Heart right ventricle (tissue), 16 donors: ENCODE data around the gene CADM4. TPM values are rescaled to one million over a fixed set of nuclear protein-coding genes. Genes with fewer than 3 reads are reported as not detected.
A peak's percentile ranks its signal among the peaks of the same experiment; 100 is the strongest.
"Not testable (repeated sequence)": the region's sequence is repeated elsewhere in the genome, so short reads cannot be mapped to it uniquely, and the experiment has no call there.

Experiments
- ATAC-seq, 8 donors: fragments of 200-7000 bp; cut with Tn5 transposase; one replicate each; pipeline ENCODE4 v1.9.1; 2020; ENCODE audit warnings: mild to moderate bottlenecking in 8 of 8, moderate library complexity in 8 of 8, moderate number of reproducible peaks in 1 of 8
- DNase-seq, 2 donors: peaks; one replicate each; pipeline ENCODE4 v3.0.0-alpha.2; 2020
- H3K27ac ChIP-seq, 10 donors: fragments of 200-600 bp; sonication (generic) in 2 of 10; one replicate each; pipeline versions ENCODE4 v1.5.0 to v1.8.0; 2020 to 2022; ENCODE audit warnings: mild to moderate bottlenecking in 3 of 10
- H3K27me3 ChIP-seq, 7 donors: fragments of 200-600 bp; one replicate each; pipeline ENCODE4 v1.8.0; 2021 to 2022; ENCODE audit warnings: mild to moderate bottlenecking in 2 of 7
- H3K36me3 ChIP-seq, 9 donors: fragments of 200-600 bp; sonication (generic) in 1 of 9; one replicate each; pipeline versions ENCODE4 v1.5.0 to v1.8.0; 2020 to 2022; ENCODE audit warnings: mild to moderate bottlenecking in 2 of 9
- H3K4me1 ChIP-seq, 9 donors: fragments of 200-600 bp; sonication (generic) in 1 of 9; one replicate each; pipeline versions ENCODE4 v1.5.0 to v1.8.0; 2020 to 2022; ENCODE audit warnings: mild to moderate bottlenecking in 4 of 9
- H3K4me3 ChIP-seq, 10 donors: fragments of 200-600 bp; sonication (generic) in 2 of 10; one replicate each; pipeline versions ENCODE4 v1.5.0 to v1.8.0; 2020 to 2022; ENCODE audit warnings: mild to moderate bottlenecking in 7 of 10, moderate library complexity in 2 of 10
- H3K9me3 ChIP-seq, 11 donors: fragments of 200-600 bp in 10 of 11; sonication (generic) in 2 of 11; one replicate each; pipeline versions ENCODE4 v1.5.0 to v1.8.0; 2013 to 2022; ENCODE audit warnings: mild to moderate bottlenecking in 2 of 11, control low read depth in 1 of 11, moderate library complexity in 1 of 11
- WGBS, 2 donors: extraction: QIAGEN DNeasy Blood & Tissue Kit; methylation state at CpG; one replicate each; pipeline ENCODE4 v1.1.7; 2013; ENCODE audit warnings: inconsistent platforms in 1 of 2; 5-methylcytosine and 5-hydroxymethylcytosine counted together
- intact Hi-C, 10 donors: fragments of 100-400 bp; cut with DNase I; formaldehyde crosslinking; loops; one replicate each; pipeline versions ENCODE4 v1.11.1 to v1.14.2; 2022
- polyA plus RNA-seq, 2 donors: library from polyadenylated mRNA; stranded (reverse); fragments of 200-250 nt; gene quantifications; one replicate each; pipeline ENCODE4 v1.2.3, GENCODE V29; 2013
- total RNA-seq, 10 donors: library from RNA; stranded (reverse); fragmentation: NEBNext Ultra II Directional in 3 of 10; extraction: Animal tissue kit (Norgen Biotek cat#: 25700) in 3 of 10; gene quantifications; one replicate each; pipeline versions ENCODE4 v1.2.1 to v1.2.4, GENCODE V29; 2021 to 2023
- TF ChIP-seq, protein P1 (sequence below), 9 donors: fragments of 200-600 bp; sonication (generic) in 2 of 9; IDR thresholded peaks; one replicate each; pipeline versions ENCODE4 v1.5.0 to v1.8.0; 2021 to 2022; ENCODE audit warnings: antibody characterized with exemption in 9 of 9, mild to moderate bottlenecking in 5 of 9, moderate library complexity in 1 of 9
- donor health status: Arrhythmogenic right ventricular cardiomyopathy.
- donor health status: ischemic (EF 13 %, LVEDD 7.1; RV severe dilation, severe dysfunction).
- donor health status: healthy with polysubstance abuse.
- donor health status: DM: no; HTN: yes; CAD: no.
- donor health status: DM: no; HTN: no; CAD: no.
- donor health status: ischemic (EF 25% LVEDD 6.9; RV normal size, moderate dysfunction).
- donor health status: ischemic (EF 25% LVEDD 5.7; RV mildly dilated, moderate dysfunction).
- donor health status: healthy.
- donor health status: DM: yes; HTN: yes; CAD: no.
- donor health status: Ischemic cardiomyopathy.
- donor health status: ischemic (EF 35%, LVEDD 5.7; RV mildly dilated, moderate dysfunction).
- donor health status: nonischemic (EF 11% LVEDD 7.7; RV severe dilation, severe dysfunction).
- donor health status: DM: yes; HTN: yes; CAD: no.
- donor health status: PGD.
- donor health status: ischemic (EF 29% LVEDD 5.4; RV normal size, mild dysfunction).
- donor health status: nonischemic (EF 23%, LVEDD 6.1; RV moderate dilation, normal function).

CADM4 gene
- total and polyA plus RNA-seq, 12 donors: 3.0 to 12.3 (median 8.2) TPM

DNA sequence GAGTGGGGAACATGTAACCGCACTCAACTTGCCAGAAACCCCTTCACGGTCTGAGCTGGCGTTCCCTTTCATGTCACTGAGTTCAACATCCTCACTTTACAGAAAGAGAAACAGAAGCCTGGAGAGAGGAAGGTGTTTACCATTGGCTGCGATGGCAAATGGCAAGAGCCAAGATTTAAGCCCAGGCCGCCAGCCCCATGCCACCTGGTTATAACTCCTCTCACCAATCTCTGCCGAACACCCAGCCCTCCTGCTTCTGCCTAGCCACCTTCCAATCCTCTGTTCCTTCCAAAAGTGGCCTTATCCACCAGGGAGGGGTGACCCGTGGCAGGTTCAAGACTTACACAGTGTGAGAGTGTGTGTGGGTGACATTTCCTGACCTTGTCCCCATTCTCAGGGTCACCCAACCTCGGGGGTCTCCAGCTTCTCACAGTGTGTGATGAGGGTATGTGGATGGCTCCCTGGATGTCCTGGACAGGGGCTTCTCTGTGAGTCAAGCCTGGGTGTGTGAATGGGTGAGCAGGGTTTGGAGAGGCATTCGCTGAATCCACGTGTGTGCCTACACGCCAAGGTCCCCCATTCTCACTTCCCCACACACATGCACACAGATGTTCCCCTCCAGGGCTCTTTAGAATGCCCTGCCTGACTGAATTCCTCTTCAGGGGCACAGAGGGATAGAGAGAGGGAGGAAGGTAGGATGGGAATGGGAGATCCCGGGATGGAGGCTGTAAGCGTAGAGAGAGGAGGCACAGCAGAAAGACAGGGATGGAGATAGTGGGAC lies 1.2 kb downstream of the CADM4 start:
- intact Hi-C loops: no loop called here
- H3K4me3 ChIP-seq: peak overlapping the region in 1 of 10 donors; percentile 36
- H3K36me3 ChIP-seq: no peaks in the 10 kb centered on the region
- DNase-seq (no peak), ATAC-seq (no peak)
- TF ChIP-seq, protein P1, sequence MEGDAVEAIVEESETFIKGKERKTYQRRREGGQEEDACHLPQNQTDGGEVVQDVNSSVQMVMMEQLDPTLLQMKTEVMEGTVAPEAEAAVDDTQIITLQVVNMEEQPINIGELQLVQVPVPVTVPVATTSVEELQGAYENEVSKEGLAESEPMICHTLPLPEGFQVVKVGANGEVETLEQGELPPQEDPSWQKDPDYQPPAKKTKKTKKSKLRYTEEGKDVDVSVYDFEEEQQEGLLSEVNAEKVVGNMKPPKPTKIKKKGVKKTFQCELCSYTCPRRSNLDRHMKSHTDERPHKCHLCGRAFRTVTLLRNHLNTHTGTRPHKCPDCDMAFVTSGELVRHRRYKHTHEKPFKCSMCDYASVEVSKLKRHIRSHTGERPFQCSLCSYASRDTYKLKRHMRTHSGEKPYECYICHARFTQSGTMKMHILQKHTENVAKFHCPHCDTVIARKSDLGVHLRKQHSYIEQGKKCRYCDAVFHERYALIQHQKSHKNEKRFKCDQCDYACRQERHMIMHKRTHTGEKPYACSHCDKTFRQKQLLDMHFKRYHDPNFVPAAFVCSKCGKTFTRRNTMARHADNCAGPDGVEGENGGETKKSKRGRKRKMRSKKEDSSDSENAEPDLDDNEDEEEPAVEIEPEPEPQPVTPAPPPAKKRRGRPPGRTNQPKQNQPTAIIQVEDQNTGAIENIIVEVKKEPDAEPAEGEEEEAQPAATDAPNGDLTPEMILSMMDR (IDR thresholded peaks at IDR 0.05): no peak
- H3K9me3 ChIP-seq: no peaks in the 10 kb centered on the region
- H3K27ac ChIP-seq: no peak overlapping the region
- 77 to 81% methylated on average over 13 of the region's 13 CpGs for WGBS, 2 donors
- H3K27me3 ChIP-seq: peaks cover 0 to 58% (median 16%) of the 10 kb centered on the region in 7 donors
- peaks cover 0 to 9% (median 7%) of the 10 kb centered on the region in 9 donors for H3K4me1 ChIP-seq

DNA sequence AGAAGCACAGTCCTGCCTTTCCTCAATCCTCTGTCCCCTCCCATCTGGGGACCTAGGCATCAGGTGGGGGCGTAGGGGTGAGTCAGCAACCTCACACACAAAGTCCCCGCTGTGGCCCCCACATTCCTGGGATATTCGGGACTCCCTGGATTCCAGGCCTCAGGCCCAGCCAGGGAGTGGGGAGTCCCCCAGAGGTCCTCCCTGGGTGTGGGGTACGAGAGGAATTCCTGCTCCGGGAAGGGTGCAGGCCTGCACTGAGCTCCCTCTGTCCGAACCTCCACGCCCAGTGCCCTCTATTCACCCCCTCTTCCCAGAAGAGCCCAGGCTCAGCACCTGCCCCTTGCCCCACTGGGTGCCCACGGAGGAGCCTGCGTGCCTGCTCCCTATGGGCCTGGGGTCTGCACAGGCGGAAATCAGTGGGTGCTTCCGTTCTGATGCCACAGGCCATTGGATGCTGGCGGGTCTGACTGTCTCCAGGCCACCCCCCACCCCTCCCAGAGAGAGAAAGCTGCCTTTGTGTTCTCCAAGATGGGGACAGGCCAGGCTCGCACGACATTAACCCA lies 3.4 kb downstream of the CADM4 start:
- intact Hi-C loops: no loop called here
- TF ChIP-seq, protein P1 (IDR thresholded peaks at IDR 0.05): no peak
- 81% methylated on average over 14 of the region's 14 CpGs for WGBS, 2 donors
- Histone ChIP-seq H3K27ac (no peak overlapping the region), H3K36me3 (no peaks in the 10 kb centered on the region), H3K4me3 (no peak overlapping the region), H3K9me3 (no peaks in the 10 kb centered on the region), H3K4me1 (peaks cover 0 to 9% (median 7%) of the 10 kb centered on the region in 9 donors), H3K27me3 (peaks cover 0 to 55% (median 13%) of the 10 kb centered on the region in 7 donors)
- no peak for DNase-seq
- peak in 2 of 8 donors; percentile 21 for ATAC-seq

DNA sequence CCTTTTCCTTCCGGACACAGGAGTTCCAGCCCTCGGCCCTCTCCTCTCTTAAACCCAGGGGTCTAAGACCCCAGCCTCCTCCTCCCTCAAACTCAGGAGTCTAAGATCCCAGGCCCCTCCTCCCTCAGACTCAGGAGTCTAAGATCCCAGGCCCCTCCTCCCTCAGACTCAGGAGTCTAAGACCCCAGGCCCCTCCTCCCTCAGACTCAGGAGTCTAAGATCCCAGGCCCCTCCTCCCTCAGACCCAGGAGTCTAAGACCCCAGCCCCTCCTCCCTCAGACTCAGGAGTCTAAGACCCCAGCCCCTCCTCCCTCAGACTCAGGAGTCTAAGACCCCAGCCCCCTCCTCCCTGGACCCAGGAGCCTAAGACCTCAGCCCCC lies 4.1 kb downstream of the CADM4 start:
- H3K4me1 ChIP-seq, H3K4me3 ChIP-seq, H3K36me3 ChIP-seq, H3K27ac ChIP-seq, H3K9me3 ChIP-seq, DNase-seq, ATAC-seq, intact Hi-C loops: not testable (repeated sequence)
- H3K27me3 ChIP-seq: peaks cover 0 to 48% (median 7%) of the 10 kb centered on the region in 7 donors
- 47 to 54% methylated on average over 2 of the region's 2 CpGs for WGBS, 2 donors

DNA sequence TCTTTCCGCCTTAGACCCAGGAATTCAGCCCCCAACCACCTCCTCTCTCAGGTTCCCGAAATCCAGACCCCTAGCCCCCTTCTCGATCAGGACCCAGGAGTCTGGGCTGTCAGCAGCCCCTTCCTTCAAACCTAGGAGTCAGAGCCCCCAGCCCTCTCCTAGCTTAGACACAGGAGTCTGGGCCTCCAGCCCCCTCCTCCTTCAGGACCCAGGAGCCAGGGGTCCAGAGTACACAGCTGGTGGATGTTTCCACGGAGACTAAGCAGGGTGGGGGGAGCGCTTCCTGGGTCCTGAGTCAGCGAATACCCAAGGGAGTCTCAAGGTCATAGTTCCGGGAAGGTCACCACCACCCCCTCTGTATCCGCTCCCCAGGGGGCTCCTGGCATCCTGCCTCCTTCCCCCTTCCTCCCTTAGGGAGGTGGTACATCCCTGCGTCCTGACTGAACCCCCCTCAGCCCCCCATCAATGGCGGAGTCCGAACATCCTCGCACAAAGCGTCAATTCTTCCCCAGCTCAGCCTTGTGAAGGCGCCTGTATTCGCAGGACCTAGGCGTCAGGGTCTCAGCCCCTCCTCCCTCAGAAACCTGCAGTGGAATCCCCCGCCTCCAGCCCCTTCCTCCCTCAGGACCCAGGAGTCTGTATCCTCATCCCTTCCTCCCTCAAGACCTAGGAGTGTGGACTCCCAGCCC lies 4.6 kb downstream of the CADM4 start:
- H3K4me1 ChIP-seq: peaks cover 0 to 2% (median 2%) of the 10 kb centered on the region in 9 donors
- no peaks in the 10 kb centered on the region for H3K9me3 ChIP-seq
- TF ChIP-seq, protein P1 (IDR thresholded peaks at IDR 0.05): no peak
- no peak overlapping the region for H3K4me3 ChIP-seq
- WGBS, 2 donors: 24 to 28% methylated on average over 17 of the region's 17 CpGs
- peaks cover 0 to 43% (median 1%) of the 10 kb centered on the region in 7 donors for H3K27me3 ChIP-seq
- DNase-seq: no peak
- H3K27ac ChIP-seq: no peak overlapping the region
- intact Hi-C loops: no loop called here
- H3K36me3 ChIP-seq: no peaks in the 10 kb centered on the region
- ATAC-seq: peak in 1 of 8 donors; percentile 46
